Thymus (tissue), 11 donors: ENCODE data around the gene HERC4. TPM values are rescaled to one million over a fixed set of nuclear protein-coding genes. Genes with fewer than 3 reads are reported as not detected.

Source experiments
- DNase-seq, 9 donors: peaks; one replicate each; pipeline ENCODE4 v3.0.0-alpha.2; 2013; ENCODE audit warnings: low spot score in 9 of 9, low read depth in 6 of 9, missing footprints in 1 of 9
- H3K27ac ChIP-seq, 2 donors: one replicate each; pipeline ENCODE4 v1.5.1; 2013; ENCODE audit warnings: control low read depth in 1 of 2, low read depth in 1 of 2, low read length in 1 of 2, mild to moderate bottlenecking in 1 of 2, moderate library complexity in 1 of 2
- H3K27me3 ChIP-seq, 2 donors: one replicate each; pipeline ENCODE4 v1.5.1; 2013; ENCODE audit warnings: low read length in 1 of 2; ENCODE audit not compliant: control insufficient read depth in 2 of 2, insufficient read depth in 1 of 2
- H3K36me3 ChIP-seq, 2 donors: one replicate each; pipeline ENCODE4 v1.5.1; 2013; ENCODE audit warnings: low read length in 1 of 2, mild to moderate bottlenecking in 1 of 2, moderate library complexity in 1 of 2; ENCODE audit not compliant: control insufficient read depth in 2 of 2, insufficient read depth in 2 of 2
- H3K4me1 ChIP-seq, 2 donors: one replicate each; pipeline ENCODE4 v1.5.1; 2013; ENCODE audit warnings: low read length in 2 of 2; ENCODE audit not compliant: control insufficient read depth in 2 of 2, insufficient read depth in 2 of 2
- H3K4me3 ChIP-seq, 2 donors: one replicate each; pipeline ENCODE4 v1.5.1; 2013; ENCODE audit warnings: low read length in 2 of 2, control low read depth in 1 of 2, mild to moderate bottlenecking in 1 of 2
- H3K9me3 ChIP-seq, 2 donors: one replicate each; pipeline ENCODE4 v1.5.1; 2013; ENCODE audit warnings: low read length in 1 of 2, mild to moderate bottlenecking in 1 of 2; ENCODE audit not compliant: control insufficient read depth in 2 of 2, insufficient read depth in 1 of 2
- WGBS: extraction: QIAGEN DNeasy Blood & Tissue Kit; methylation state at CpG from one replicate; pipeline ENCODE4 v1.1.7; 2013; 5-methylcytosine and 5-hydroxymethylcytosine counted together
- polyA plus RNA-seq: library from polyadenylated mRNA; stranded (reverse); fragments of 200-250 nt; gene quantifications from one replicate; pipeline ENCODE4 v1.2.3, GENCODE V29; 2013
- total RNA-seq: library from RNA; stranded (reverse); fragments of 120-200 nt; gene quantifications from one replicate; pipeline ENCODE4 v1.2.4, GENCODE V29; 2013
- donor health status: healthy.

Gene HERC4
- total and polyA plus RNA-seq, 2 donors, result 25.0 to 35.0 TPM

- no peaks in the 10 kb centered on the region for H3K9me3 ChIP-seq
- H3K4me3 ChIP-seq, result no peak overlapping the region
- no peaks in the 10 kb centered on the region for H3K27me3 ChIP-seq
- no peak overlapping the region for H3K27ac ChIP-seq
- WGBS, result 95% methylated on average over 2 of the region's 2 CpGs
- no peaks in the 10 kb centered on the region for H3K4me1 ChIP-seq
- peaks cover 23 to 34% of the 10 kb centered on the region in 2 donors for H3K36me3 ChIP-seq
- no peak for DNase-seq
Observed at GRCh38 chr10:67933199-67933598, 141.9 kb downstream of the HERC4 start.

- Histone ChIP-seq H3K4me3 (no peak overlapping the region), H3K27me3 (no peaks in the 10 kb centered on the region), H3K27ac (no peak overlapping the region), H3K9me3 (no peaks in the 10 kb centered on the region), H3K4me1 (no peaks in the 10 kb centered on the region), H3K36me3 (peaks cover 13 to 26% of the 10 kb centered on the region in 2 donors)
- DNase-seq, result no peak
- 99% methylated on average over 1 of the region's 1 CpG for WGBS
Observed at GRCh38 chr10:67926951-67927350, 148.1 kb downstream of the HERC4 start.

- DNase-seq, result no peak
- H3K27ac ChIP-seq, result no peak overlapping the region
- no peaks in the 10 kb centered on the region for H3K27me3 ChIP-seq
- H3K4me1 ChIP-seq, result no peaks in the 10 kb centered on the region
- WGBS, result 97% methylated on average over 1 of the region's 1 CpG
- no peaks in the 10 kb centered on the region for H3K9me3 ChIP-seq
- no peak overlapping the region for H3K4me3 ChIP-seq
- H3K36me3 ChIP-seq, result peaks cover 6 to 21% of the 10 kb centered on the region in 2 donors
Observed at GRCh38 chr10:67925449-67926005, 149.6 kb downstream of the HERC4 start.

- no peak overlapping the region for H3K4me3 ChIP-seq
- no peaks in the 10 kb centered on the region for H3K9me3 ChIP-seq
- no peaks in the 10 kb centered on the region for H3K4me1 ChIP-seq
- H3K27me3 ChIP-seq, result no peaks in the 10 kb centered on the region
- WGBS, result 99% methylated on average over 3 of the region's 3 CpGs
- DNase-seq, result no peak
- peaks cover 9 to 18% of the 10 kb centered on the region in 2 donors for H3K36me3 ChIP-seq
- no peak overlapping the region for H3K27ac ChIP-seq
Observed at GRCh38 chr10:67924136-67924535, 150.9 kb downstream of the HERC4 start.

- Histone ChIP-seq H3K4me3 (no peak overlapping the region), H3K4me1 (no peaks in the 10 kb centered on the region), H3K9me3 (no peaks in the 10 kb centered on the region), H3K36me3 (peaks cover 11 to 17% of the 10 kb centered on the region in 2 donors), H3K27ac (no peak overlapping the region), H3K27me3 (no peaks in the 10 kb centered on the region)
- no peak for DNase-seq
- WGBS, result 98% methylated on average over 5 of the region's 5 CpGs
Observed at GRCh38 chr10:67923551-67923950, 151.5 kb downstream of the HERC4 start.

GRCh38 chr10:67921065-67921464 is 154.0 kb downstream of the HERC4 start:
- no peaks in the 10 kb centered on the region for H3K4me1 ChIP-seq
- WGBS, result 97% methylated on average over 1 of the region's 1 CpG
- H3K36me3 ChIP-seq, result peaks cover 8 to 25% of the 10 kb centered on the region in 2 donors
- no peak overlapping the region for H3K4me3 ChIP-seq
- no peak overlapping the region for H3K27ac ChIP-seq
- no peaks in the 10 kb centered on the region for H3K9me3 ChIP-seq
- H3K27me3 ChIP-seq, result no peaks in the 10 kb centered on the region
- DNase-seq, result no peak

GRCh38 chr10:67917679-67918078 is 157.4 kb downstream of the HERC4 start:
- Histone ChIP-seq H3K27ac (no peak overlapping the region), H3K4me1 (no peaks in the 10 kb centered on the region), H3K4me3 (no peak overlapping the region), H3K9me3 (no peaks in the 10 kb centered on the region), H3K36me3 (peaks cover 14 to 48% of the 10 kb centered on the region in 2 donors), H3K27me3 (no peaks in the 10 kb centered on the region)
- no peak for DNase-seq
- WGBS, result 97% methylated on average over 1 of the region's 1 CpG

GRCh38 chr10:67917169-67917568 is 157.9 kb downstream of the HERC4 start:
- H3K27ac ChIP-seq, result no peak overlapping the region
- H3K36me3 ChIP-seq, result peaks cover 17 to 53% of the 10 kb centered on the region in 2 donors
- 96% methylated on average over 2 of the region's 2 CpGs for whole genome bisulfite sequencing

GRCh38 chr10:67914777-67915340 is 160.2 kb downstream of the HERC4 start:
- H3K27ac ChIP-seq, result no peak overlapping the region
- H3K4me3 ChIP-seq, result no peak overlapping the region
- H3K4me1 ChIP-seq, result no peaks in the 10 kb centered on the region
- no peaks in the 10 kb centered on the region for H3K27me3 ChIP-seq
- WGBS, result 99% methylated on average over 8 of the region's 8 CpGs
- H3K9me3 ChIP-seq, result no peaks in the 10 kb centered on the region
- peaks cover 24 to 69% of the 10 kb centered on the region in 2 donors for H3K36me3 ChIP-seq
- DNase-seq, result no peak

More at GRCh38 chr10:67917169-67917568, 157.9 kb downstream of the HERC4 start:
- H3K4me3 ChIP-seq, result no peak overlapping the region
- no peaks in the 10 kb centered on the region for H3K4me1 ChIP-seq
- H3K9me3 ChIP-seq, result no peaks in the 10 kb centered on the region
- no peaks in the 10 kb centered on the region for H3K27me3 ChIP-seq
- DNase-seq, result no peak
